Thyroid gland (tissue), 4 donors: Measurements from ENCODE around the gene HNRNPA0. TPM values are rescaled to one million over a fixed set of nuclear protein-coding genes. Genes with fewer than 3 reads are reported as not detected.

Experiments
- DNase-seq, 2 donors: peaks; one replicate each; pipeline ENCODE4 v3.0.0-alpha.2; 2019
- H3K27ac ChIP-seq, 3 donors: fragments of 200-600 bp; sonication (generic); 1 replicate in 2 of 3; 2 replicates in 1 of 3; pipeline ENCODE4 v1.5.1; 2016 to 2019; ENCODE audit warnings: mild to moderate bottlenecking in 1 of 3, moderate library complexity in 1 of 3
- H3K27me3 ChIP-seq: fragments of 200-600 bp; sonication (generic); one replicate; pipeline ENCODE4 v1.5.1; 2019
- H3K36me3 ChIP-seq, 2 donors: fragments of 200-600 bp; sonication (generic); one replicate each; pipeline ENCODE4 v1.5.1; 2016 to 2019
- H3K4me1 ChIP-seq, 2 donors: fragments of 200-600 bp; sonication (generic); one replicate each; pipeline ENCODE4 v1.5.1; 2017 to 2019
- H3K4me3 ChIP-seq, 3 donors: fragments of 200-600 bp; sonication (generic); replicated peaks in 1 of 3; 1 replicate in 2 of 3; 2 replicates in 1 of 3; pipeline ENCODE4 v1.5.1; 2016; ENCODE audit warnings: mild to moderate bottlenecking in 1 of 3
- H3K9me3 ChIP-seq: fragments of 200-600 bp; sonication (generic); one replicate; pipeline ENCODE4 v1.5.1; 2017
- CTCF ChIP-seq, 6 experiments: fragments of 200-600 bp in 3 of 6; fragments of 450-650 bp in 3 of 6; sonication (generic) in 3 of 6; IDR thresholded peaks; one replicate each; pipeline ENCODE4 v1.5.1; 2016 to 2019; ENCODE audit warnings: antibody characterized with exemption in 6 of 6, mild to moderate bottlenecking in 2 of 6, inconsistent platforms in 1 of 6, moderate library complexity in 1 of 6
- POLR2A ChIP-seq, 2 donors: fragments of 450-650 bp; IDR thresholded peaks; one replicate each; pipeline ENCODE4 v1.6.1; 2017; ENCODE audit warnings: antibody characterized with exemption in 2 of 2, mild to moderate bottlenecking in 2 of 2, moderate library complexity in 1 of 2
- WGBS, 2 donors: methylation state at CpG; one replicate each; pipeline ENCODE4 v1.1.5; 2017; 5-methylcytosine and 5-hydroxymethylcytosine counted together
- intact Hi-C: fragments of 100-400 bp; cut with DNase I; formaldehyde crosslinking; loops from one replicate; pipeline ENCODE4 v1.15.1; 2023
- total RNA-seq, 4 donors: library from RNA; depleted of rRNA; stranded (reverse); fragments of >200 nt; gene quantifications; one replicate each; pipeline ENCODE4 v1.2.3, GENCODE V29; 2016

The HNRNPA0 gene
- 10 to 100 TPM; 10.6 to 14.1 (median 12.4) TPM for total RNA-seq

GRCh38 chr5:137754188-137754960 lies at the start of gene HNRNPA0:
TSS of gene HNRNPA0 (minus strand) at chr5:137754363. CDS start at chr5:137754066, 297 bp downstream.
- peak within 1 kb of the TSS; percentile 100 for H3K27ac ChIP-seq
- WGBS, 2 donors: 0 to 1% methylated on average over 38 to 61 of the region's 79 CpGs
- no peaks in the 10 kb centered on the region for H3K36me3 ChIP-seq
- DNase-seq: peak; percentile 96 to 97
- intact Hi-C loops: loop anchor here (5.0 kb wide), 1 partner anchor 278 kb away; the partner anchor contains the start of gene FAM13B
- no peaks in the 10 kb centered on the region for H3K27me3 ChIP-seq
- H3K4me3 ChIP-seq: peak within 1 kb of the TSS; percentile 49 to 92 (median 89)
- no peaks in the 10 kb centered on the region for H3K9me3 ChIP-seq
- peaks cover 5 to 18% of the 10 kb centered on the region in 2 donors for H3K4me1 ChIP-seq
- peak in 1 of 6 experiments; percentile 26 for TF ChIP-seq CTCF (IDR thresholded peaks at IDR 0.05)
- TF ChIP-seq POLR2A (IDR thresholded peaks at IDR 0.05): peak; percentile 96 to 99

- intact Hi-C loops: no loop called here
- Histone ChIP-seq H3K36me3 (no peaks in the 10 kb centered on the region), H3K27ac (no peak overlapping the region), H3K4me1 (no peaks in the 10 kb centered on the region), H3K4me3 (no peak overlapping the region), H3K9me3 (no peaks in the 10 kb centered on the region), H3K27me3 (no peaks in the 10 kb centered on the region)
- DNase-seq: no peak
- 78 to 84% methylated on average over 6 of the region's 6 CpGs for WGBS, 2 donors
- TF ChIP-seq POLR2A (IDR thresholded peaks at IDR 0.05) (no peak), CTCF (IDR thresholded peaks at IDR 0.05) (no peak)
Observed at GRCh38 chr5:137802282-137803210, 48.4 kb upstream of the HNRNPA0 start.

DNA sequence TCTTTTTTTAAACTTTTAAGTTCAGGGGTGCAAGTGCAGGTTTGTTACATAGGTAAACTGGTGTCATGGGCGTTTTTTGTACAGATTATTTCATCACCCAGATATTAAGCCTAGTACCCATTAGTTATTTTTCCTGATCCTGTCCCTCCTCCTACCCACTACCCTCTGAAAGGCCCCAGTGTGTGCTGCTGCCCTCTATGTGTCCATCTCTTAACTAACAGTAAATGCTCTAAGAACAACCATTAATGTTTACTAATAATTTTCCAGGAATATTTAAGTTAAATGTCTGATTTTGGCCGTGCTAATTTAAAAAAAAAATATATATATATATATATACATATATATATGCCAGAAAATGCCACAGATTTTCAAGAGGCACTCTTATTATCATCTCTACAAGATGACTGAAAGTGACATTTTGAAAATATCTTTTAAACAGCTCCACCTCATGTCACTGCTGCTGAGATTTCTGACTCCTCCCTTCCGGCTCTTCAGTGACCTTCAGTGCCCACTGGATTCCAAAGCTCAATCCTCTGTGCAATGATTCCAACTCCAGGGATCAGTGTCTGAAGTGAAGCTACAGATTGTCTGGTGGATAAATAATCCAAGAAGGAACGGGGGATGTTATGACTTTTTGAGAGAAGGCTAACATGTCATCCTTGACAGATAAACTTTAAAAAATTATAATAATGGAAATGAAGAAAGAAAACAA lies 46.7 kb upstream of the HNRNPA0 start:
- 68 to 80% methylated on average over 4 of the region's 4 CpGs for WGBS, 2 donors
- no peak for DNase-seq
- TF ChIP-seq POLR2A (IDR thresholded peaks at IDR 0.05) (no peak), CTCF (IDR thresholded peaks at IDR 0.05) (no peak)
- no peaks in the 10 kb centered on the region for H3K9me3 ChIP-seq
- H3K4me3 ChIP-seq: no peak overlapping the region
- no peaks in the 10 kb centered on the region for H3K27me3 ChIP-seq
- no peaks in the 10 kb centered on the region for H3K4me1 ChIP-seq
- H3K27ac ChIP-seq: no peak overlapping the region
- intact Hi-C loops: no loop called here
- no peaks in the 10 kb centered on the region for H3K36me3 ChIP-seq

DNA sequence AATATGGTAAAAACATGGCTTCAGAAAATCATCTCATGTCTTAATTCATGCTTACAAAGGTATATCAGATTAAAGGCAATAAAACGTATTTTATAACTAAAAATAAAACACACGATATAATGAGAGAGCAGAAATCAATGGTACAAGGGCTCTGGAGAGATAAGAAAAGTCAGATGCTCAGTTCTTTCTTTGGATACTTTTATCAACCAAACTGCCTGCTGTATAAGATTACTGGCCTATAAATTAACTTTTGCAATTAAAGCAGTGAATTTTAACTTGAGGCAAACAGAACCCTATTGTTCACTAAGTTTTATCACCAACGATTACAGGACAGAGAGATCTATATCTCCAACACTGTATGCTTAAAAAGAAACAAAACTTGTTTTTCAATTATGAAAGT lies 42.1 kb upstream of the HNRNPA0 start:
- Histone ChIP-seq H3K4me3 (no peak overlapping the region), H3K27ac (no peak overlapping the region), H3K9me3 (no peaks in the 10 kb centered on the region), H3K4me1 (no peaks in the 10 kb centered on the region), H3K27me3 (no peaks in the 10 kb centered on the region), H3K36me3 (no peaks in the 10 kb centered on the region)
- whole genome bisulfite sequencing, 2 donors: 84 to 86% methylated on average over 3 of the region's 3 CpGs
- intact Hi-C loops: no loop called here
- DNase-seq: no peak
- no peak for TF ChIP-seq CTCF (IDR thresholded peaks at IDR 0.05)
- TF ChIP-seq POLR2A (IDR thresholded peaks at IDR 0.05): no peak
